Mesangial cell (primary cell): Measurements from ENCODE around the gene IDH3G. TPM values are rescaled to one million over a fixed set of nuclear protein-coding genes. Genes with fewer than 3 reads are reported as not detected.

Experiments
- total RNA-seq: library from RNA; depleted of rRNA; stranded (reverse); fragments of >200 nt; gene quantifications from 2 replicates; pipeline ENCODE4 v1.2.3, GENCODE V29; 2015

IDH3G gene
- 91.7 and 93.4 TPM in 2 replicates for total RNA-seq

GRCh38 chrX:153794018-153794896 lies at the start of gene IDH3G, which contains the start of gene SSR4:
IDH3G (minus strand) TSS chrX:153794375; CDS start chrX:153794326, 49 bp downstream.
SSR4 (plus strand) TSS chrX:153794668; CDS start chrX:153794688, 20 bp downstream.

GRCh38 chrX:153829799-153830639 lies 35.8 kb upstream of the IDH3G start, which contains the start of gene PDZD4:
PDZD4 (minus strand) TSS chrX:153830544; CDS start chrX:153830298, 246 bp downstream.

GRCh38 chrX:153780678-153781427 lies 13.3 kb downstream of the IDH3G start, which contains the start of gene SRPK3:
SRPK3 (plus strand) TSS chrX:153781041; CDS start chrX:153781087, 46 bp downstream.

GRCh38 chrX:153763989-153764755 lies 30.0 kb downstream of the IDH3G start, which contains the start of gene PLXNB3:
PLXNB3 (plus strand) TSS chrX:153764249; CDS start chrX:153765536, 1,287 bp downstream.

Other genes with a start within 250 kb of the IDH3G start
- 33.3 and 50.8 TPM in 2 replicates for gene CCNQ, start 195.2 kb downstream of the IDH3G start, total RNA-seq
- 0.13 and 1.3 TPM in 2 replicates for gene DUSP9, start 147.2 kb downstream of the IDH3G start, total RNA-seq
- gene PNCK, start 120.6 kb downstream of the IDH3G start, total RNA-seq = 1.1 TPM in 1 of 2 replicates, not detected in the other
- 18.7 and 53.7 TPM in 2 replicates for gene SLC6A8, start 106.4 kb downstream of the IDH3G start, total RNA-seq
- gene BCAP31, start 70.0 kb downstream of the IDH3G start, total RNA-seq = 78.3 and 104 TPM in 2 replicates
- 9.8 and 22.2 TPM in 2 replicates for gene ABCD1, start 69.5 kb downstream of the IDH3G start, total RNA-seq
- gene PLXNB3, start 30.1 kb downstream of the IDH3G start, total RNA-seq = 4.6 and 8.4 TPM in 2 replicates
- 1.9 TPM in 1 of 2 replicates, not detected in the other for gene SRPK3, start 13.3 kb downstream of the IDH3G start, total RNA-seq
- gene SSR4, start 293 bp upstream of the IDH3G start, total RNA-seq = 224 and 257 TPM in 2 replicates
- under 0.01 and 0.13 TPM in 2 replicates for gene PDZD4, start 36.2 kb upstream of the IDH3G start, total RNA-seq
- 15.6 and 37.3 TPM in 2 replicates for gene L1CAM, start 91.8 kb upstream of the IDH3G start, total RNA-seq
- not detected in 2 replicates for gene AVPR2, start 110.3 kb upstream of the IDH3G start, total RNA-seq
- gene ARHGAP4, start 131.9 kb upstream of the IDH3G start, total RNA-seq = 5.7 and 16.7 TPM in 2 replicates
- 126 and 216 TPM in 2 replicates for gene NAA10, start 140.7 kb upstream of the IDH3G start, total RNA-seq
- gene RENBP, start 150.3 kb upstream of the IDH3G start, total RNA-seq = 0.98 and 11.3 TPM in 2 replicates
- gene HCFC1, start 177.4 kb upstream of the IDH3G start, total RNA-seq = 58.3 and 86.0 TPM in 2 replicates
- 9.0 and 10.6 TPM in 2 replicates for gene TMEM187, start 178.4 kb upstream of the IDH3G start, total RNA-seq
- gene IRAK1, start 225.5 kb upstream of the IDH3G start, total RNA-seq = 110 and 179 TPM in 2 replicates